Natural killer cell (primary cell): ENCODE data around the gene CCL2. TPM values are rescaled to one million over a fixed set of nuclear protein-coding genes. Genes with fewer than 3 reads are reported as not detected.

Experiments
- ATAC-seq, 3 donors: fragments of 150-1000 bp in 2 of 3; fragments of 200-7000 bp in 1 of 3; cut with Tn5 transposase; 1 replicate in 1 of 3; 2 replicates in 2 of 3; pipeline ENCODE4 v1.10.0; 2021; ENCODE audit warnings: mild to moderate bottlenecking in 2 of 3, moderate library complexity in 2 of 3
- DNase-seq, 2 donors: peaks; one replicate each; pipeline versions ENCODE4 v3.0.0 to v3.0.0-alpha.2; 2013 to 2021; ENCODE audit warnings: mixed read lengths in 1 of 2
- H3K27ac ChIP-seq: one replicate; pipeline ENCODE4 v1.5.1; 2013; ENCODE audit warnings: mild to moderate bottlenecking, low read length
- H3K27me3 ChIP-seq: one replicate; pipeline ENCODE4 v1.6.1; 2013; ENCODE audit warnings: low read length; ENCODE audit not compliant: control insufficient read depth, insufficient read depth
- H3K36me3 ChIP-seq: one replicate; pipeline ENCODE4 v1.6.1; 2013; ENCODE audit warnings: low read length; ENCODE audit not compliant: control insufficient read depth, insufficient read depth
- H3K4me1 ChIP-seq: one replicate; pipeline ENCODE4 v1.6.1; 2013; ENCODE audit warnings: low read length; ENCODE audit not compliant: control insufficient read depth, insufficient read depth
- H3K4me3 ChIP-seq: one replicate; pipeline ENCODE4 v1.5.1; 2013; ENCODE audit warnings: low read length
- H3K9me3 ChIP-seq: one replicate; pipeline ENCODE4 v1.6.1; 2013; ENCODE audit warnings: low read length; ENCODE audit not compliant: control insufficient read depth, insufficient read depth
- H3K27ac Mint-ChIP-seq, 2 donors: one replicate each; pipeline ENCODE4 v1.8.0; 2022; ENCODE audit warnings: mild to moderate bottlenecking in 2 of 2, mixed read lengths in 2 of 2, moderate library complexity in 1 of 2
- H3K27me3 Mint-ChIP-seq, 2 donors: one replicate each; pipeline ENCODE4 v1.8.0; 2022; ENCODE audit warnings: low read depth in 2 of 2, mixed read lengths in 2 of 2
- H3K36me3 Mint-ChIP-seq: one replicate; pipeline ENCODE4 v1.8.0; 2022; ENCODE audit warnings: mixed read lengths
- H3K4me1 Mint-ChIP-seq, 2 donors: one replicate each; pipeline ENCODE4 v1.8.0; 2022; ENCODE audit warnings: mixed read lengths in 2 of 2
- H3K4me3 Mint-ChIP-seq: one replicate; pipeline ENCODE4 v1.8.0; 2022; ENCODE audit warnings: mild to moderate bottlenecking, moderate library complexity, mixed read lengths
- H3K9me3 Mint-ChIP-seq, 2 donors: one replicate each; pipeline ENCODE4 v1.8.0; 2022; ENCODE audit warnings: mixed read lengths in 2 of 2
- WGBS: methylation state at CpG from one replicate; pipeline ENCODE4 v1.1.7; 2013; ENCODE audit warnings: missing lambda C conversion rate; ENCODE audit not compliant: insufficient coverage; 5-methylcytosine and 5-hydroxymethylcytosine counted together
- intact Hi-C: fragments of 100-400 bp; cut with micrococcal nuclease; formaldehyde crosslinking; loops from one replicate; pipeline ENCODE4 v1.14.2; 2022
- total RNA-seq, 4 donors: library from RNA; stranded (reverse); fragments of 120-200 nt in 1 of 4; gene quantifications; one replicate each; pipeline versions ENCODE4 v1.2.3 to v1.2.4, GENCODE V29; 2013 to 2022
- TF ChIP-seq, protein P1 (sequence below): fragments of 200-600 bp; IDR thresholded peaks from one replicate; pipeline ENCODE4 v1.8.0; 2022; ENCODE audit warnings: antibody characterized with exemption

CCL2 gene
- total RNA-seq, 3 donors from 2014 or later (not counting 1 experiment from before 2014, with no cell fraction given), result not detected

DNA sequence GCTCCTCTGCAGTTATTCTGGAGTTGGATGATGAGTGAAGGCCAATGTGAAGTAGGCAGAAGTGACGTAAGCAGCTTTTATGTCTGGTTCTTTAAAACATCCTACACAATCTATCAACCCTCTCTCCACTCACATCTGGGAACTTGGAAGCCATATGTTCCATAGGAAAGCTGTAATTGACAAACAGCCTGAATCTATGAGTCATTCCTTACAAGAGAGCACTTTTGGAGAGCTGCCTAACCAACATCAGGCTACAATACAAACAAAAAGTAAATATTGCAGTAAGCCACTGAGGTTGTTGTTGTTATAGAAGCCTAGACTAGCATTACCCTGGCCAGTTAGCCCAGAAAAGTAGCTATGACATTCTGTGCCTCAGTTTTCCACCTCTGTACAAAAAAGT is 20.8 kb downstream of the CCL2 start:
- Mint-ChIP-seq H3K27me3 (peaks cover 41 to 63% of the 10 kb centered on the region in 2 donors), H3K9me3 (no peaks in the 10 kb centered on the region), H3K4me3 (no peak overlapping the region), H3K36me3 (no peaks in the 10 kb centered on the region), H3K27ac (no peak overlapping the region), H3K4me1 (no peaks in the 10 kb centered on the region)
- WGBS, result 71% methylated on average over 1 of the region's 1 CpG
- DNase-seq (no peak), ATAC-seq (no peak)
- TF ChIP-seq, protein P1, sequence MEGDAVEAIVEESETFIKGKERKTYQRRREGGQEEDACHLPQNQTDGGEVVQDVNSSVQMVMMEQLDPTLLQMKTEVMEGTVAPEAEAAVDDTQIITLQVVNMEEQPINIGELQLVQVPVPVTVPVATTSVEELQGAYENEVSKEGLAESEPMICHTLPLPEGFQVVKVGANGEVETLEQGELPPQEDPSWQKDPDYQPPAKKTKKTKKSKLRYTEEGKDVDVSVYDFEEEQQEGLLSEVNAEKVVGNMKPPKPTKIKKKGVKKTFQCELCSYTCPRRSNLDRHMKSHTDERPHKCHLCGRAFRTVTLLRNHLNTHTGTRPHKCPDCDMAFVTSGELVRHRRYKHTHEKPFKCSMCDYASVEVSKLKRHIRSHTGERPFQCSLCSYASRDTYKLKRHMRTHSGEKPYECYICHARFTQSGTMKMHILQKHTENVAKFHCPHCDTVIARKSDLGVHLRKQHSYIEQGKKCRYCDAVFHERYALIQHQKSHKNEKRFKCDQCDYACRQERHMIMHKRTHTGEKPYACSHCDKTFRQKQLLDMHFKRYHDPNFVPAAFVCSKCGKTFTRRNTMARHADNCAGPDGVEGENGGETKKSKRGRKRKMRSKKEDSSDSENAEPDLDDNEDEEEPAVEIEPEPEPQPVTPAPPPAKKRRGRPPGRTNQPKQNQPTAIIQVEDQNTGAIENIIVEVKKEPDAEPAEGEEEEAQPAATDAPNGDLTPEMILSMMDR, result no peak
- Histone ChIP-seq H3K27me3 (peaks cover 2% of the 10 kb centered on the region), H3K4me3 (no peak overlapping the region), H3K36me3 (no peaks in the 10 kb centered on the region), H3K27ac (no peak overlapping the region), H3K9me3 (no peaks in the 10 kb centered on the region), H3K4me1 (no peaks in the 10 kb centered on the region)
- intact Hi-C loops, result no loop called here

DNA sequence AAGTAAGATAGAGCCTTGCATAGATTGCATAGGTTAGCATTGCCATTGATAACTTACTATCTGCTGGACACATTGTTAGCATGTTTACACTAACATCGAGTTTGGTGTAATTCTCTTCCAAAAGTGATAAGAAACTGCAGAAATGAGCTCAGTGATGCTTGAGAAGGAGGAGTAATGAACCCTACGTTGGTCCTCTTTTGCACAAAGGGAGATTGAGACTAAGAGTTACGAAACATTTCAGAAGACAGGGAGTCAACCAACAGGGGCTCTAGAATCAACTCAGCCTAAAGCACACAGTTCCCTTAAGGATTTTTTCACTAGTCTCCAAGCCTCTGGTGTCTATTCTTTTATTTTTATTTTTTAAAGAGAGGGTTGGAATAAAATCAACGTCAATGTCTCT is 21.7 kb downstream of the CCL2 start:
- Mint-ChIP-seq H3K4me3 (no peak overlapping the region), H3K4me1 (no peaks in the 10 kb centered on the region), H3K36me3 (no peaks in the 10 kb centered on the region), H3K27ac (no peak overlapping the region), H3K27me3 (peaks cover 45 to 61% of the 10 kb centered on the region in 2 donors), H3K9me3 (no peaks in the 10 kb centered on the region)
- Histone ChIP-seq H3K4me1 (no peaks in the 10 kb centered on the region), H3K27ac (no peak overlapping the region), H3K4me3 (no peak overlapping the region), H3K36me3 (no peaks in the 10 kb centered on the region), H3K9me3 (no peaks in the 10 kb centered on the region), H3K27me3 (peaks cover 2% of the 10 kb centered on the region)
- intact Hi-C loops, result no loop called here
- no peak for DNase-seq
- ATAC-seq, result no peak
- 85% methylated on average over 4 of the region's 4 CpGs for WGBS
- TF ChIP-seq, protein P1, result no peak

GRCh38 chr17:34283571-34283970 is 28.5 kb downstream of the CCL2 start:
- Mint-ChIP-seq H3K4me1 (no peaks in the 10 kb centered on the region), H3K27ac (no peak overlapping the region), H3K36me3 (no peaks in the 10 kb centered on the region), H3K4me3 (no peak overlapping the region), H3K27me3 (peaks cover 27 to 32% of the 10 kb centered on the region in 2 donors), H3K9me3 (no peaks in the 10 kb centered on the region)
- Histone ChIP-seq H3K27ac (no peak overlapping the region), H3K4me3 (no peak overlapping the region), H3K4me1 (no peaks in the 10 kb centered on the region), H3K27me3 (no peaks in the 10 kb centered on the region), H3K9me3 (no peaks in the 10 kb centered on the region), H3K36me3 (no peaks in the 10 kb centered on the region)
- ATAC-seq (no peak), DNase-seq (no peak)
- TF ChIP-seq, protein P1, result no peak
- intact Hi-C loops, result no loop called here
- WGBS, result 83% methylated on average over 6 of the region's 6 CpGs

- no peaks in the 10 kb centered on the region for H3K36me3 Mint-ChIP-seq
- Histone ChIP-seq H3K4me1 (no peaks in the 10 kb centered on the region), H3K36me3 (no peaks in the 10 kb centered on the region), H3K9me3 (no peaks in the 10 kb centered on the region), H3K4me3 (no peak within 1 kb of the TSS), H3K27ac (no peak within 1 kb of the TSS), H3K27me3 (no peaks in the 10 kb centered on the region)
- peaks cover 16 to 23% of the 10 kb centered on the region in 2 donors for H3K27me3 Mint-ChIP-seq
- DNase-seq (no peak), ATAC-seq (no peak)
- H3K27ac Mint-ChIP-seq, result no peak within 1 kb of the TSS
- H3K9me3 Mint-ChIP-seq, result no peaks in the 10 kb centered on the region
- no peak within 1 kb of the TSS for H3K4me3 Mint-ChIP-seq
- intact Hi-C loops, result no loop called here
- 93% methylated on average over 4 of the region's 4 CpGs for WGBS
- TF ChIP-seq, protein P1, result no peak
- no peaks in the 10 kb centered on the region for H3K4me1 Mint-ChIP-seq
These were observed 30.3 kb downstream of the CCL2 start, which contains the start of gene CCL11 for GRCh38 chr17:34285286-34285792. Gene CCL11 (plus strand): TSS chr17:34285742. CDS start chr17:34285809, 67 bp downstream.
